HG03558 (cell line): ENCODE measurements around the gene ENOX1.
"Not testable (repeated sequence)": the region's sequence is repeated elsewhere in the genome, so short reads cannot be mapped to it uniquely, and the experiment has no call there.

Source experiments
- ATAC-seq: cut with Tn5 transposase; IDR thresholded peaks from one replicate; pipeline ENCODE4 v1.9.1; 2021; ENCODE audit warnings: moderate number of reproducible peaks; ENCODE audit not compliant: unreplicated experiment; ENCODE audit errors: extremely low read depth

ENOX1 gene

GRCh38 chr13:43368003-43368402 is 418.8 kb downstream of the ENOX1 start:
- ATAC-seq = no peak

GRCh38 chr13:43365039-43365344 is 421.8 kb downstream of the ENOX1 start:
- ATAC-seq = no peak

- no peak for ATAC-seq
Observed at GRCh38 chr13:43364210-43365038, 422.3 kb downstream of the ENOX1 start.

- ATAC-seq = no peak
Observed at GRCh38 chr13:43363156-43363953, 423.4 kb downstream of the ENOX1 start.

GRCh38 chr13:43362556-43362955 is 424.2 kb downstream of the ENOX1 start:
- no peak for ATAC-seq

GRCh38 chr13:43360892-43361610 is 425.7 kb downstream of the ENOX1 start:
- no peak for ATAC-seq

GRCh38 chr13:43360171-43360570 is 426.6 kb downstream of the ENOX1 start:
- no peak for ATAC-seq

- no peak for ATAC-seq
Observed at GRCh38 chr13:43359536-43359935, 427.2 kb downstream of the ENOX1 start.

GRCh38 chr13:43357564-43357963 is 429.2 kb downstream of the ENOX1 start:
- no peak for ATAC-seq

- no peak for ATAC-seq
Observed at GRCh38 chr13:43356567-43356966, 430.2 kb downstream of the ENOX1 start.

- no peak for ATAC-seq
Observed at GRCh38 chr13:43355774-43356173, 431.0 kb downstream of the ENOX1 start.

GRCh38 chr13:43354153-43354945 is 432.4 kb downstream of the ENOX1 start:
- no peak for ATAC-seq

- no peak for ATAC-seq
Observed at GRCh38 chr13:43353631-43354030, 433.1 kb downstream of the ENOX1 start.

GRCh38 chr13:43351612-43352011 is 435.2 kb downstream of the ENOX1 start:
- ATAC-seq = not testable (repeated sequence)

- ATAC-seq = no peak
Observed at GRCh38 chr13:43348397-43348796, 438.4 kb downstream of the ENOX1 start.

- no peak for ATAC-seq
Observed at GRCh38 chr13:43347877-43348276, 438.9 kb downstream of the ENOX1 start.

GRCh38 chr13:43346427-43346826 is 440.3 kb downstream of the ENOX1 start:
- ATAC-seq = no peak

- ATAC-seq = no peak
Observed at GRCh38 chr13:43343645-43344044, 443.1 kb downstream of the ENOX1 start.

- no peak for ATAC-seq
Observed at GRCh38 chr13:43339805-43340550, 446.8 kb downstream of the ENOX1 start.
